ENCODE measurements around the gene AKR7A2.
"Not testable (repeated sequence)": the region's sequence is repeated elsewhere in the genome, so short reads cannot be mapped to it uniquely, and the experiment has no call there.

Gene AKR7A2

GRCh38 chr1:19268445-19268844 is 43.5 kb downstream of the AKR7A2 start:
- DNase-seq (ENCODE audit: low read depth in 1 of 2, low spot score in 1 of 2), result no peak

GRCh38 chr1:19262744-19263143 is 49.2 kb downstream of the AKR7A2 start:
- no peak for DNase-seq (ENCODE audit: low read depth in 1 of 2, low spot score in 1 of 2)

GRCh38 chr1:19262047-19262446 is 49.9 kb downstream of the AKR7A2 start:
- no peak for DNase-seq (ENCODE audit: low read depth in 1 of 2, low spot score in 1 of 2)

GRCh38 chr1:19260211-19261138 is 51.5 kb downstream of the AKR7A2 start:
- DNase-seq (ENCODE audit: low read depth in 1 of 2, low spot score in 1 of 2), result no peak

- no peak for DNase-seq (ENCODE audit: low read depth in 1 of 2, low spot score in 1 of 2)
Observed at GRCh38 chr1:19258353-19258752, 53.6 kb downstream of the AKR7A2 start.

- DNase-seq (ENCODE audit: low read depth in 1 of 2, low spot score in 1 of 2), result no peak
Observed at GRCh38 chr1:19257178-19257914, 54.6 kb downstream of the AKR7A2 start.

GRCh38 chr1:19256301-19256700 is 55.6 kb downstream of the AKR7A2 start:
- DNase-seq (ENCODE audit: low read depth in 1 of 2, low spot score in 1 of 2), result not testable (repeated sequence)

GRCh38 chr1:19255288-19255687 is 56.7 kb downstream of the AKR7A2 start:
- DNase-seq (ENCODE audit: low read depth in 1 of 2, low spot score in 1 of 2), result no peak

- DNase-seq (ENCODE audit: low read depth in 1 of 2, low spot score in 1 of 2), result no peak
Observed at GRCh38 chr1:19254416-19254815, 57.5 kb downstream of the AKR7A2 start.
